IMR-90 (cell line): ENCODE results near the gene CCSER2. TPM values are rescaled to one million over a fixed set of nuclear protein-coding genes. Genes with fewer than 3 reads are reported as not detected.
A peak's percentile ranks its signal among the peaks of the same experiment; 100 is the strongest.

ENCODE experiments used
- ATAC-seq: fragments of 200-7000 bp; cut with Tn5 transposase; 2 replicates; pipeline ENCODE4 v1.9.1; 2020; ENCODE audit warnings: low read depth, mild to moderate bottlenecking, moderate library complexity
- BruUV-seq: library from RNA; stranded (reverse); fragments of 400-500 nt; replicated peaks from 2 replicates; lab custom pipeline; 2021; lab: Mats Ljungman, UMichigan
- CTCF ChIA-PET: fragments of 300-600 bp; formaldehyde crosslinking; extraction: SDS; loops from one replicate; lab custom pipeline; 2021; ENCODE audit warnings: antibody characterized with exemption; lab: Yijun Ruan, JAX
- POLR2A ChIA-PET: fragments of 300-600 bp; sonication (Branson Sonifier 250); formaldehyde crosslinking; loops from one replicate; lab custom pipeline; 2022; ENCODE audit warnings: antibody characterized with exemption; ENCODE audit not compliant: unreplicated experiment; lab: Charles Lee
- DNase-seq: peaks from one replicate; pipeline ENCODE4 v3.0.0; 2013
- H2AFZ ChIP-seq: replicated peaks from 2 replicates; pipeline ENCODE3; 2013; ENCODE audit warnings: low read length, mild to moderate bottlenecking; ENCODE audit not compliant: poor library complexity
- H2AK5ac ChIP-seq: 2 replicates; pipeline ENCODE4 v1.6.1; 2013; ENCODE audit warnings: low read depth, low read length, inconsistent platforms
- H2AK9ac ChIP-seq: replicated peaks from 2 replicates; pipeline ENCODE3; 2013; ENCODE audit warnings: mild to moderate bottlenecking, low read depth, low read length, moderate library complexity; ENCODE audit not compliant: poor library complexity
- H2BK120ac ChIP-seq: 2 replicates; pipeline ENCODE4 v1.6.1; 2013; ENCODE audit warnings: low read depth, low read length, inconsistent platforms
- H2BK15ac ChIP-seq: 3 replicates; pipeline ENCODE4 v1.6.1; 2013; ENCODE audit warnings: low read depth, low read length, inconsistent platforms
- H2BK20ac ChIP-seq: 2 replicates; pipeline ENCODE4 v1.6.1; 2013; ENCODE audit warnings: low read depth, mild to moderate bottlenecking, inconsistent platforms, low read length, moderate library complexity
- H2BK5ac ChIP-seq: 2 replicates; pipeline ENCODE4 v1.6.1; 2013; ENCODE audit warnings: mild to moderate bottlenecking, low read depth, low read length, inconsistent platforms; ENCODE audit not compliant: poor library complexity, severe bottlenecking
- H3K14ac ChIP-seq: replicated peaks from 2 replicates; pipeline ENCODE4 v1.6.1; 2013; ENCODE audit warnings: low read depth, low read length, inconsistent platforms
- H3K18ac ChIP-seq: 2 replicates; pipeline ENCODE4 v1.6.1; 2013; ENCODE audit warnings: low read depth, low read length, control low read depth
- H3K23ac ChIP-seq: 2 replicates; pipeline ENCODE4 v1.6.1; 2013; ENCODE audit warnings: low read depth, low read length, inconsistent platforms
- H3K27ac ChIP-seq: 2 replicates; pipeline ENCODE4 v1.5.1; 2013; ENCODE audit warnings: mild to moderate bottlenecking, control low read depth, low read length; ENCODE audit not compliant: insufficient read depth
- H3K27me3 ChIP-seq: 2 replicates; pipeline ENCODE4 v1.6.1; 2013; ENCODE audit warnings: low read length; ENCODE audit not compliant: control insufficient read depth, insufficient read depth
- H3K36me3 ChIP-seq: 2 replicates; pipeline ENCODE4 v1.6.1; 2013; ENCODE audit warnings: low read length, mixed read lengths; ENCODE audit not compliant: control insufficient read depth, insufficient read depth
- H3K4ac ChIP-seq: 2 replicates; pipeline ENCODE4 v1.6.1; 2013; ENCODE audit warnings: low read depth, low read length, inconsistent platforms
- H3K4me1 ChIP-seq: 2 replicates; pipeline ENCODE4 v1.6.1; 2013; ENCODE audit warnings: low read length, mixed read lengths; ENCODE audit not compliant: control insufficient read depth, insufficient read depth
- H3K4me2 ChIP-seq: 2 replicates; pipeline ENCODE4 v1.6.1; 2013; ENCODE audit warnings: low read depth, mild to moderate bottlenecking, control low read depth, low read length, moderate library complexity
- H3K4me3 ChIP-seq: 2 replicates; pipeline ENCODE4 v1.5.1; 2013; ENCODE audit warnings: low read depth, mild to moderate bottlenecking, control low read depth, low read length, moderate library complexity; ENCODE audit not compliant: insufficient read depth
- H3K56ac ChIP-seq: 2 replicates; pipeline ENCODE4 v1.6.1; 2013; ENCODE audit warnings: low read length, inconsistent platforms; ENCODE audit not compliant: insufficient read depth; ENCODE audit errors: extremely low read depth
- H3K79me1 ChIP-seq, 2 experiments: 2 replicates each; pipeline ENCODE4 v1.6.1; 2013; ENCODE audit warnings: low read length in 2 of 2, inconsistent platforms in 1 of 2, low read depth in 1 of 2
- H3K9ac ChIP-seq: 2 replicates; pipeline ENCODE4 v1.6.1; 2013; ENCODE audit warnings: low read depth, low read length, control low read depth
- H3K9me1 ChIP-seq: 2 replicates; pipeline ENCODE4 v1.6.1; 2013; ENCODE audit warnings: low read length, inconsistent platforms; ENCODE audit not compliant: insufficient read depth
- H3K9me3 ChIP-seq: 2 replicates; pipeline ENCODE4 v1.6.1; 2013; ENCODE audit warnings: low read length; ENCODE audit not compliant: control insufficient read depth, insufficient read depth
- H4K20me1 ChIP-seq: 2 replicates; pipeline ENCODE4 v1.6.1; 2013; ENCODE audit warnings: low read length, inconsistent platforms; ENCODE audit not compliant: insufficient read depth
- H4K5ac ChIP-seq: 2 replicates; pipeline ENCODE4 v1.6.1; 2013; ENCODE audit warnings: mild to moderate bottlenecking, low read depth, low read length, control low read depth
- H4K8ac ChIP-seq, 2 experiments: 2 replicates each; pipeline ENCODE4 v1.6.1; 2013; ENCODE audit warnings: low read depth in 2 of 2, low read length in 2 of 2, control low read depth in 1 of 2, inconsistent platforms in 1 of 2
- H4K91ac ChIP-seq: 2 replicates; pipeline ENCODE4 v1.6.1; 2013; ENCODE audit warnings: low read depth, low read length, inconsistent platforms; ENCODE audit not compliant: insufficient read depth
- CEBPB ChIP-seq: IDR thresholded peaks from 2 replicates; pipeline ENCODE4 v1.6.1; 2012; ENCODE audit warnings: low read depth, low read length, improper control_type of control experiment
- CHD1 ChIP-seq: IDR thresholded peaks from 2 replicates; pipeline ENCODE4 v1.6.1; 2012; ENCODE audit warnings: low read depth, low read length, improper control_type of control experiment
- MXI1 ChIP-seq: IDR thresholded peaks from 2 replicates; pipeline ENCODE4 v1.6.1; 2012; ENCODE audit warnings: low read depth, mild to moderate bottlenecking, low read length, moderate library complexity, borderline replicate concordance
- NFE2L2 ChIP-seq: fragments of 150-350 bp; IDR thresholded peaks from 2 replicates; pipeline ENCODE4 v1.6.1; 2016; ENCODE audit warnings: low read depth, mild to moderate bottlenecking, low read length
- POLR2A ChIP-seq: IDR thresholded peaks from 2 replicates; pipeline ENCODE4 v1.6.1; 2012; ENCODE audit warnings: mild to moderate bottlenecking, low read depth, low read length
- RAD21 ChIP-seq: IDR thresholded peaks from 2 replicates; pipeline ENCODE4 v1.6.1; 2012; ENCODE audit warnings: low read length, improper control_type of control experiment
- RCOR1 ChIP-seq: IDR thresholded peaks from 2 replicates; pipeline ENCODE4 v1.6.1; 2012; ENCODE audit warnings: mild to moderate bottlenecking, low read length, improper control_type of control experiment; ENCODE audit not compliant: insufficient replicate concordance
- SMC3 ChIP-seq: fragments of 150-350 bp; IDR thresholded peaks from 2 replicates; pipeline ENCODE4 v1.6.1; 2016; ENCODE audit warnings: low read depth, mild to moderate bottlenecking, antibody characterized with exemption, low read length, moderate library complexity
- WGBS, 2 experiments: methylation state at CpG; one replicate each; pipeline versions ENCODE4 v1.1.5 to v1.1.7; 2013; ENCODE audit warnings: missing lambda C conversion rate in 2 of 2; ENCODE audit not compliant: insufficient read length in 1 of 2; ENCODE audit errors: extremely low coverage in 2 of 2; 5-methylcytosine and 5-hydroxymethylcytosine counted together
- dilution Hi-C: fragments of 300-500 bp; cut with HindIII; formaldehyde crosslinking; loops from one replicate; pipeline ENCODE4 v1.14.3; 2018; ENCODE audit warnings: low sequenced_read_pairs; ENCODE audit not compliant: unreplicated experiment
- in situ Hi-C: fragments of 300-500 bp; cut with MboI; formaldehyde crosslinking; loops from 3 replicates; pipeline ENCODE4 v1.14.3; 2019; ENCODE audit warnings: low sequenced_read_pairs, inconsistent platforms, mixed read lengths
- intact Hi-C: fragments of 100-400 bp; cut with micrococcal nuclease; formaldehyde crosslinking; loops from 2 replicates; pipeline ENCODE4 v1.10.0; 2022
- polyA plus RNA-seq, 3 experiments: library from polyadenylated mRNA; depleted of rRNA; stranded (reverse); fragments of >200 nt; gene quantifications; 2 replicates each; pipeline ENCODE4 v1.2.3, GENCODE V29; 2012; ENCODE audit warnings: low replicate concordance in 1 of 3
- total RNA-seq: library from RNA; depleted of rRNA; stranded (reverse); fragments of >200 nt; gene quantifications from 2 replicates; pipeline ENCODE4 v1.2.3, GENCODE V29; 2012
- TF ChIP-seq, protein P1 (sequence below): conservative IDR thresholded peaks from 2 replicates; pipeline ENCODE4 v1.5.1; 2012; ENCODE audit warnings: mild to moderate bottlenecking, low read depth, low read length, improper control_type of control experiment
- TF ChIP-seq, protein P2 (sequence below): fragments of 150-350 bp; IDR thresholded peaks from 2 replicates; pipeline ENCODE4 v1.6.1; 2017; ENCODE audit warnings: mild to moderate bottlenecking, antibody characterized with exemption, low read length, low read depth
- TF ChIP-seq, protein P3 (sequence below): fragments of 150-350 bp; IDR thresholded peaks from 2 replicates; pipeline ENCODE4 v1.6.1; 2016; ENCODE audit warnings: low read depth, mild to moderate bottlenecking, low read length, moderate library complexity, borderline replicate concordance

The CCSER2 gene
- total and polyA plus RNA-seq, 2 of the 4 experiments (the other 2 are of a cell fraction) = 20.4 to 31.7 TPM

- TF ChIP-seq, protein P1, sequence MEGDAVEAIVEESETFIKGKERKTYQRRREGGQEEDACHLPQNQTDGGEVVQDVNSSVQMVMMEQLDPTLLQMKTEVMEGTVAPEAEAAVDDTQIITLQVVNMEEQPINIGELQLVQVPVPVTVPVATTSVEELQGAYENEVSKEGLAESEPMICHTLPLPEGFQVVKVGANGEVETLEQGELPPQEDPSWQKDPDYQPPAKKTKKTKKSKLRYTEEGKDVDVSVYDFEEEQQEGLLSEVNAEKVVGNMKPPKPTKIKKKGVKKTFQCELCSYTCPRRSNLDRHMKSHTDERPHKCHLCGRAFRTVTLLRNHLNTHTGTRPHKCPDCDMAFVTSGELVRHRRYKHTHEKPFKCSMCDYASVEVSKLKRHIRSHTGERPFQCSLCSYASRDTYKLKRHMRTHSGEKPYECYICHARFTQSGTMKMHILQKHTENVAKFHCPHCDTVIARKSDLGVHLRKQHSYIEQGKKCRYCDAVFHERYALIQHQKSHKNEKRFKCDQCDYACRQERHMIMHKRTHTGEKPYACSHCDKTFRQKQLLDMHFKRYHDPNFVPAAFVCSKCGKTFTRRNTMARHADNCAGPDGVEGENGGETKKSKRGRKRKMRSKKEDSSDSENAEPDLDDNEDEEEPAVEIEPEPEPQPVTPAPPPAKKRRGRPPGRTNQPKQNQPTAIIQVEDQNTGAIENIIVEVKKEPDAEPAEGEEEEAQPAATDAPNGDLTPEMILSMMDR = no peak
These were observed 214.4 kb downstream of the CCSER2 start (continued) for GRCh38 chr10:84542522-84543490.

DNA sequence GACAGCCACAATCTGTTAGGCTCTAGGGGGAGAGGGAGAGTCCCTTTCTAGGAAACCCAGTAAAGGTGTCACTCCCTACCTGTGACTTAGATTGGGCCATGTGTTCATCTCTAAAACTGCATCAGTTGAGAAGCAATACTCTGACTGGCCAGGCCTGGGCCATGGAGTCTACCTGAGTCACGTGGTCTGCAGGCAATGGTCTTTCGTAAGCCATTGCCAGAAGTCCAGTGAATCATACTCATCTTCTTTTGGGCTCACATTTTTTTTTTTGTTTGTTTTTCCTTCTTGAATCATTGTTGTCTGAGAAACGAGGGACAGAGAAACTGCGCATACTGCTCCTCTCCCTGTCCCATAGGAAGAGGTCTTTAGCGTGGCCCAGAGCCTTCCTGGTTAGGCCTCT is 215.6 kb downstream of the CCSER2 start:
- Histone ChIP-seq H3K4me2 (no peak overlapping the region), H3K27ac (no peak overlapping the region), H4K8ac (no peak overlapping the region), H3K9ac (no peak overlapping the region), H2BK15ac (no peak overlapping the region; the same call in 2 of the 3 replicates), H3K27me3 (peaks cover 21% of the 10 kb centered on the region), H3K4ac (no peak overlapping the region), H2BK5ac (no peak overlapping the region), H2AK5ac (no peak overlapping the region), H2BK120ac (no peak overlapping the region), H3K36me3 (no peaks in the 10 kb centered on the region), H3K79me1 (no peaks in the 10 kb centered on the region), H3K4me1 (peaks cover 11% of the 10 kb centered on the region), H3K23ac (no peak overlapping the region), H3K18ac (no peak overlapping the region), H3K14ac (no peak overlapping the region), H3K9me3 (no peaks in the 10 kb centered on the region), H4K20me1 (no peaks in the 10 kb centered on the region), H2BK20ac (no peak overlapping the region), H2AK9ac (no peak overlapping the region), H4K91ac (no peak overlapping the region), H3K56ac (no peak overlapping the region), H3K9me1 (peaks cover 2% of the 10 kb centered on the region; the same call in 1 of the 2 replicates), H2AFZ (no peak overlapping the region), H3K4me3 (no peak overlapping the region), H4K5ac (no peak overlapping the region)
- in situ Hi-C loops = loop anchor here (5.0 kb wide), 1 partner anchor 1828 kb away; no protein-coding TSS in a partner anchor
- ChIA-PET CTCF (no interaction called here), POLR2A (no interaction called here)
- DNase-seq = peak; percentile 16
- intact Hi-C loops = no loop called here
- no TSS peak for BruUV-seq
- no peak for ATAC-seq
- 60% methylated on average over 1 of the region's 5 CpGs; no CpG with 5 or more reads in 1 of the 2 experiments for WGBS, 2 experiments
- dilution Hi-C loops = no loop called here
- TF ChIP-seq CEBPB (peak; percentile 76), NFE2L2 (no peak), POLR2A (no peak), SMC3 (no peak), RCOR1 (no peak), CHD1 (no peak), MXI1 (no peak), RAD21 (no peak)
- TF ChIP-seq, protein P2, sequence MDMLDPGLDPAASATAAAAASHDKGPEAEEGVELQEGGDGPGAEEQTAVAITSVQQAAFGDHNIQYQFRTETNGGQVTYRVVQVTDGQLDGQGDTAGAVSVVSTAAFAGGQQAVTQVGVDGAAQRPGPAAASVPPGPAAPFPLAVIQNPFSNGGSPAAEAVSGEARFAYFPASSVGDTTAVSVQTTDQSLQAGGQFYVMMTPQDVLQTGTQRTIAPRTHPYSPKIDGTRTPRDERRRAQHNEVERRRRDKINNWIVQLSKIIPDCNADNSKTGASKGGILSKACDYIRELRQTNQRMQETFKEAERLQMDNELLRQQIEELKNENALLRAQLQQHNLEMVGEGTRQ = peak; percentile 69
- TF ChIP-seq, protein P3, sequence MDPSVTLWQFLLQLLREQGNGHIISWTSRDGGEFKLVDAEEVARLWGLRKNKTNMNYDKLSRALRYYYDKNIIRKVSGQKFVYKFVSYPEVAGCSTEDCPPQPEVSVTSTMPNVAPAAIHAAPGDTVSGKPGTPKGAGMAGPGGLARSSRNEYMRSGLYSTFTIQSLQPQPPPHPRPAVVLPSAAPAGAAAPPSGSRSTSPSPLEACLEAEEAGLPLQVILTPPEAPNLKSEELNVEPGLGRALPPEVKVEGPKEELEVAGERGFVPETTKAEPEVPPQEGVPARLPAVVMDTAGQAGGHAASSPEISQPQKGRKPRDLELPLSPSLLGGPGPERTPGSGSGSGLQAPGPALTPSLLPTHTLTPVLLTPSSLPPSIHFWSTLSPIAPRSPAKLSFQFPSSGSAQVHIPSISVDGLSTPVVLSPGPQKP = no peak
